Peyer's patch (tissue), 4 donors: ENCODE data around the gene ASPG. TPM values are rescaled to one million over a fixed set of nuclear protein-coding genes. Genes with fewer than 3 reads are reported as not detected.

Experiments used
- DNase-seq, 3 donors: peaks; one replicate each; pipeline ENCODE4 v3.0.0-alpha.2; 2017 to 2019
- H3K27ac ChIP-seq, 4 donors: fragments of 200-600 bp; sonication (generic); one replicate each; pipeline ENCODE4 v1.5.1; 2016 to 2019
- H3K27me3 ChIP-seq, 2 donors: fragments of 200-600 bp; sonication (generic); one replicate each; pipeline ENCODE4 v1.5.1; 2019
- H3K36me3 ChIP-seq, 3 donors: fragments of 200-600 bp; sonication (generic); one replicate each; pipeline ENCODE4 v1.5.1; 2016 to 2019
- H3K4me1 ChIP-seq, 4 donors: fragments of 200-600 bp; sonication (generic); one replicate each; pipeline ENCODE4 v1.5.1; 2016 to 2019
- H3K4me3 ChIP-seq, 4 donors: fragments of 200-600 bp; sonication (generic); 1 replicate in 3 of 4; 2 replicates in 1 of 4; pipeline ENCODE4 v1.5.1; 2016 to 2019; ENCODE audit warnings: mild to moderate bottlenecking in 1 of 4
- H3K9me3 ChIP-seq, 4 donors: fragments of 200-600 bp; sonication (generic); one replicate each; pipeline ENCODE4 v1.5.1; 2016 to 2019; ENCODE audit warnings: mild to moderate bottlenecking in 1 of 4
- POLR2A ChIP-seq, 2 donors: fragments of 450-650 bp; IDR thresholded peaks; one replicate each; pipeline ENCODE4 v1.5.1; 2017; ENCODE audit warnings: antibody characterized with exemption in 2 of 2, mild to moderate bottlenecking in 2 of 2, moderate library complexity in 2 of 2
- total RNA-seq, 4 donors: library from RNA; depleted of rRNA; stranded (reverse); fragments of >200 nt; gene quantifications; one replicate each; pipeline ENCODE4 v1.1.0, GENCODE V29; 2016
- TF ChIP-seq, protein P1 (sequence below), 6 experiments: fragments of 450-650 bp in 4 of 6; fragments of 200-600 bp in 2 of 6; sonication (generic) in 1 of 6; IDR thresholded peaks; one replicate each; pipeline ENCODE4 v1.5.1; 2017 to 2019; ENCODE audit warnings: antibody characterized with exemption in 6 of 6, mild to moderate bottlenecking in 3 of 6, moderate library complexity in 1 of 6

Gene ASPG
- total RNA-seq, 4 donors from 2014 or later = 1.2 to 7.4 (median 2.3) TPM; not detected in 1

DNA sequence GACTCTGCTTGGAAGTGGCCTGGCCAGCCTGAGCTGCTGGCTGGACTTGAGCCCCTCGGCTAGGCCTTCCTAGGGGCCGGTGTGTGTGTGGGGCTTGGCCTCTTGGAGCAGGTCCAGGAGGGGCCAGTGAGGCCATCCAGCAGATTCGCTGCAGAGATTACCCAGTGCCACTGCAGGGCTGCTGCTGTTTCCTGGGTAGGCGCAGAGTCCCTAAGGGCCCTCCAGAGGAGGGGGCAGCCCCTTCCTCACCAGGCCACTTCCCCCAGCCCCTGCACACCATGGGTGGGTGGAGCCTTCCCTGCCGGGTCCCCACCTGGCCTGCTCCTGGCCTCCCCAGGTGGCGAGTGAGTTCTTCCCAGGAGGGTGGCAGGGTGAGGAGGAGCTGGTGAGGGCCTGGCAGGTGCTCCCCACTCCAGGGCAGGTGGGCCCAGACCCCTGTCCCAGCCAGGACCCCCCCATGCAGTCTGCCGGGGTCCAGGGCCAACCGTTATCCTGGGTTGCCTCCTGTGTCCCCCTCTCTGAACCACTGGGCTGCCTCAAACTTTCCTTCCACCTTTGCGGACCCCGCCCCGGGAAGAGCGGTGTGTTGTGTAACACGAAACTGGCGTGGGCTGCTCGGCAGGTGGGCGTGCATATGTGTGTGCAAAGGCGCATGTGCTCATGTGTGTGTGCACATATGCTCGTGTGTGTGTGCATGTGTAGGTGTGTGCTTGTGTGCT lies 25.1 kb downstream of the ASPG start:
- H3K4me1 ChIP-seq = peaks cover 0 to 6% (median 0%) of the 10 kb centered on the region in 4 donors
- no peak overlapping the region for H3K27ac ChIP-seq
- H3K27me3 ChIP-seq = no peaks in the 10 kb centered on the region
- no peak overlapping the region for H3K4me3 ChIP-seq
- H3K36me3 ChIP-seq = no peaks in the 10 kb centered on the region
- peak in 2 of 3 donors; percentile 40 to 45 for DNase-seq
- no peak for TF ChIP-seq POLR2A (IDR thresholded peaks at IDR 0.05)
- TF ChIP-seq, protein P1, sequence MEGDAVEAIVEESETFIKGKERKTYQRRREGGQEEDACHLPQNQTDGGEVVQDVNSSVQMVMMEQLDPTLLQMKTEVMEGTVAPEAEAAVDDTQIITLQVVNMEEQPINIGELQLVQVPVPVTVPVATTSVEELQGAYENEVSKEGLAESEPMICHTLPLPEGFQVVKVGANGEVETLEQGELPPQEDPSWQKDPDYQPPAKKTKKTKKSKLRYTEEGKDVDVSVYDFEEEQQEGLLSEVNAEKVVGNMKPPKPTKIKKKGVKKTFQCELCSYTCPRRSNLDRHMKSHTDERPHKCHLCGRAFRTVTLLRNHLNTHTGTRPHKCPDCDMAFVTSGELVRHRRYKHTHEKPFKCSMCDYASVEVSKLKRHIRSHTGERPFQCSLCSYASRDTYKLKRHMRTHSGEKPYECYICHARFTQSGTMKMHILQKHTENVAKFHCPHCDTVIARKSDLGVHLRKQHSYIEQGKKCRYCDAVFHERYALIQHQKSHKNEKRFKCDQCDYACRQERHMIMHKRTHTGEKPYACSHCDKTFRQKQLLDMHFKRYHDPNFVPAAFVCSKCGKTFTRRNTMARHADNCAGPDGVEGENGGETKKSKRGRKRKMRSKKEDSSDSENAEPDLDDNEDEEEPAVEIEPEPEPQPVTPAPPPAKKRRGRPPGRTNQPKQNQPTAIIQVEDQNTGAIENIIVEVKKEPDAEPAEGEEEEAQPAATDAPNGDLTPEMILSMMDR (IDR thresholded peaks at IDR 0.05) = no peak
- H3K9me3 ChIP-seq = no peaks in the 10 kb centered on the region

DNA sequence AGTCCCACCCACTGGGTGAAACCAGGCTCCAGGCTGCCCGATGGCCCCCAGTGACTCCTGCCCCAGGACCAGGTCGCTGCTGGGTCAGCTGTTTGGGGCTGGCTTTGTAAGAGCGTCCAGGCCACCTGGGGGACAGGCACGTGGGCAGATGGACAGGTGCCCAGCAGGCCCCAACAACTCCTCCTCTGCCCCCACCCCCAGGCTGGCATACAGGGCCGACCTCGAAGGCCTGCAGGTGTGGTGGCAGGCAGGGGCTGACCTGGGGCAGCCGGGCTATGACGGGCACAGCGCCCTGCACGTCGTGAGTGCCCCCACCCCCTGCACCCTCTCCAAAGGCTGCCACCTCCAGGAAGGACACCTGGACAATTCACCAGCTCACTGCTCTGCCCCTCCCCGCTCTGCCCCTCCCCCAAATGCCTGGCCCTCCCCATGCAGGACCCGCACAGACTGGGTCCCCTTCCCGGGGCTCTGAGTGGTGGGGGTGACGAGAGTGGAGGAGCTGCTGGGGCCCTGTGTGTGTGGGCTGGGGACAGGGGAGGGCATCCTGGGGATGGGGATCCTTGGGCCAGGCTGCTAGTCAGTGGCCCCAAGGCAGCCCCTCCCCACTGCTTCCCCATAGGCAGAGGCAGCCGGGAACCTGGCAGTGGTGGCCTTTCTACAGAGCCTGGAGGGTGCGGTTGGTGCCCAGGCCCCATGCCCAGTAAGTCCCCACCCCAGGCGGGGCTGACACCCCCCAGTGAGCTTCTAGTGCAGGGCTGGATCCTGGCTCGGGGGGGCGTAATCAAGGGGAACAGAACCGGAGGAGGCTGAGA lies 26.0 kb downstream of the ASPG start:
- H3K36me3 ChIP-seq = no peaks in the 10 kb centered on the region
- peaks cover 0 to 4% of the 10 kb centered on the region in 2 donors for H3K27me3 ChIP-seq
- TF ChIP-seq, protein P1 (IDR thresholded peaks at IDR 0.05) = no peak
- TF ChIP-seq POLR2A (IDR thresholded peaks at IDR 0.05) = no peak
- H3K27ac ChIP-seq = no peak overlapping the region
- peaks cover 0 to 6% (median 0%) of the 10 kb centered on the region in 4 donors for H3K4me1 ChIP-seq
- DNase-seq = peak in 2 of 3 donors; percentile 38 to 50
- no peak overlapping the region for H3K4me3 ChIP-seq
- no peaks in the 10 kb centered on the region for H3K9me3 ChIP-seq

DNA sequence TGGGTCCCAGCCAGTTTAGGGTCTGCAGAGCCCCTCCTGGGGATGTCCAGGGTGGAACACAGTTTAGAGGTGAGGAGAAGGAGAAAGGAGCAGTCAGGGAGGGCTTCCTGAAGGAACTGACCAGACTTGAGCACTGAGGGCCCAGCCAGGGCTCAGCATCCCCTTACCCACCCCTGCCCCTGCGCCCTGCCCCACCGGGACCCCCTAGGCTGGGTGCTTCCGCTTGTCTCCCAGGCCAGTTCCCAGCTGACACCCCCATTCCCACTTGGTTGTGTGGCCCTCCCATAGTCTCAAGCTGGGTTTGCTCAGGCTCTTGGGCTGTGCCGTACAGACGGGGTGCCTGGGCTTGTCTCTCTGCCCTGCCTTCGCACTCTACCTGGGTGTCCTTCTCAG lies 26.6 kb downstream of the ASPG start:
- Histone ChIP-seq H3K4me1 (peaks cover 0 to 12% (median 0%) of the 10 kb centered on the region in 4 donors), H3K27ac (no peak overlapping the region), H3K4me3 (no peak overlapping the region), H3K36me3 (no peaks in the 10 kb centered on the region), H3K9me3 (no peaks in the 10 kb centered on the region), H3K27me3 (peaks cover 0 to 10% of the 10 kb centered on the region in 2 donors)
- no peak for DNase-seq
- no peak for TF ChIP-seq POLR2A (IDR thresholded peaks at IDR 0.05)
- TF ChIP-seq, protein P1 (IDR thresholded peaks at IDR 0.05) = no peak

- H3K36me3 ChIP-seq = no peaks in the 10 kb centered on the region
- H3K4me3 ChIP-seq = no peak overlapping the region
- H3K4me1 ChIP-seq = peaks cover 0 to 19% (median 0%) of the 10 kb centered on the region in 4 donors
- TF ChIP-seq POLR2A (IDR thresholded peaks at IDR 0.05) = no peak
- TF ChIP-seq, protein P1 (IDR thresholded peaks at IDR 0.05) = no peak
- no peaks in the 10 kb centered on the region for H3K9me3 ChIP-seq
- peaks cover 0 to 11% of the 10 kb centered on the region in 2 donors for H3K27me3 ChIP-seq
- peak in 1 of 3 donors; percentile 37 for DNase-seq
- H3K27ac ChIP-seq = no peak overlapping the region
These were observed 27.4 kb downstream of the ASPG start for GRCh38 chr14:104112609-104113571.
